ENCODE results near the gene SNTA1.

GRCh38 chr20:33437141-33437911 is 6.2 kb downstream of the SNTA1 start:
- no peak for TF ChIP-seq CTCF (IDR thresholded peaks at IDR 0.05)
- TF ChIP-seq POLR2A (IDR thresholded peaks at IDR 0.05), result no peak
